ENCODE data around the gene MOK. TPM values are rescaled to one million over a fixed set of nuclear protein-coding genes. Genes with fewer than 3 reads are reported as not detected.

The MOK gene
- total and polyA plus RNA-seq, 2 of the 4 experiments (the other 2 are of a cell fraction): 16.8 to 48.5 TPM

GRCh38 chr14:102321456-102322422 is 16.8 kb upstream of the MOK start (continued):
- TF ChIP-seq CTCF (conservative IDR thresholded peaks at IDR 0.05; ENCODE audit: low read depth, low read length): no peak
